Activated CD4-positive, alpha-beta T cell treated with anti-CD3 and anti-CD28 coated beads, Interleukin-2, Interleukin-6, amounts not matched to agents 100 ng/mL and 50 ng/mL, durations not matched to agents 16 hours and 8 hours (primary cell): ENCODE measurements around the gene CNPY1.

Experiments used
- DNase-seq: peaks from one replicate; pipeline ENCODE4 v3.0.0-alpha.2; 2020

Gene CNPY1

GRCh38 chr7:155464948-155465739, 81.2 kb downstream of the CNPY1 start:
- DNase-seq = no peak

GRCh38 chr7:155464183-155464582, 82.2 kb downstream of the CNPY1 start:
- no peak for DNase-seq

- DNase-seq = no peak
Measured at GRCh38 chr7:155463114-155463811, 83.1 kb downstream of the CNPY1 start.

- no peak for DNase-seq
Measured at GRCh38 chr7:155462163-155462735, 84.1 kb downstream of the CNPY1 start.

- no peak for DNase-seq
Measured at GRCh38 chr7:155461631-155462030, 84.7 kb downstream of the CNPY1 start.

GRCh38 chr7:155460926-155461613, 85.3 kb downstream of the CNPY1 start:
- DNase-seq = no peak

- DNase-seq = no peak
Measured at GRCh38 chr7:155459700-155460461, 86.5 kb downstream of the CNPY1 start.

- no peak for DNase-seq
Measured at GRCh38 chr7:155458878-155459699, 87.3 kb downstream of the CNPY1 start.

GRCh38 chr7:155458111-155458877, 88.1 kb downstream of the CNPY1 start, which contains the start of gene EN2:
TSS of gene EN2 (plus strand) at chr7:155458129. CDS start at chr7:155458378, 249 bp downstream.
- no peak for DNase-seq

GRCh38 chr7:155457544-155458110, 88.7 kb downstream of the CNPY1 start:
- no peak for DNase-seq

GRCh38 chr7:155456738-155457543, 89.4 kb downstream of the CNPY1 start:
- DNase-seq = no peak

- DNase-seq = no peak
Measured at GRCh38 chr7:155455776-155456737, 90.3 kb downstream of the CNPY1 start.

- DNase-seq = no peak
Measured at GRCh38 chr7:155455132-155455693, 91.1 kb downstream of the CNPY1 start.

GRCh38 chr7:155454183-155455112, 91.9 kb downstream of the CNPY1 start:
- no peak for DNase-seq

- DNase-seq = no peak
Measured at GRCh38 chr7:155453296-155454182, 92.8 kb downstream of the CNPY1 start.
